Measurements from ENCODE around the gene NRXN3. TPM values are rescaled to one million over a fixed set of nuclear protein-coding genes. Genes with fewer than 3 reads are reported as not detected.

NRXN3 gene
- total RNA-seq, 1 experiment from 2014 or later = 1.1 TPM

- no peaks in the 10 kb centered on the region for H3K36me3 ChIP-seq (ENCODE audit: low read depth, low read length)
- H2AFZ ChIP-seq (ENCODE audit: low read length) = no peak overlapping the region
- H3K27ac ChIP-seq (ENCODE audit: low read length) = no peak overlapping the region
- H3K27me3 ChIP-seq (ENCODE audit: low read length) = no peaks in the 10 kb centered on the region
- no peaks in the 10 kb centered on the region for H3F3A ChIP-seq (ENCODE audit: low read length, unreplicated experiment)
- no TSS peak for BruUV-seq (replicated peaks)
- H3K9ac ChIP-seq (ENCODE audit: low read length) = no peak overlapping the region
- no peaks in the 10 kb centered on the region for H3K79me2 ChIP-seq (ENCODE audit: low read length)
- no peak overlapping the region for H3K4me3 ChIP-seq (ENCODE audit: low read length)
- no peaks in the 10 kb centered on the region for H3K9me3 ChIP-seq (ENCODE audit: low read length)
- no peaks in the 10 kb centered on the region for H4K20me1 ChIP-seq (ENCODE audit: low read length)
- CTCF ChIA-PET = no interaction called here
- no peak; the same call in 1 of the 2 replicates for ATAC-seq
- POLR2A ChIA-PET (ENCODE audit: unreplicated experiment) = no interaction called here
- no peaks in the 10 kb centered on the region for H3K9me2 ChIP-seq (replicated peaks; ENCODE audit: low read length)
- intact Hi-C loops (cut with micrococcal nuclease) = loop anchor here (2.0 kb wide), 1 partner anchor 47 kb away; no protein-coding TSS in a partner anchor
- TF ChIP-seq EZH2phosphoT487 (IDR thresholded peaks at IDR 0.05; ENCODE audit: borderline replicate concordance, low read length) = no peak
- TF ChIP-seq CTCF (conservative IDR thresholded peaks at IDR 0.05; ENCODE audit: low read depth, low read length) = no peak
- no peak for TF ChIP-seq EZH2 (IDR thresholded peaks at IDR 0.05; ENCODE audit: low read length, unreplicated experiment)
- H3K4me1 ChIP-seq (ENCODE audit: insufficient read depth, low read length) = peaks cover 14% of the 10 kb centered on the region
- H3K4me2 ChIP-seq (ENCODE audit: low read length) = 0 out of 2 replicates have a peak overlapping the region, but pooled peaks have one; percentile 35
- no peak for DNase-seq
These were observed 1155.4 kb downstream of the NRXN3 start for GRCh38 chr14:79325557-79325956.

GRCh38 chr14:79328863-79329262 lies 1158.7 kb downstream of the NRXN3 start:
- H3F3A ChIP-seq (ENCODE audit: low read length, unreplicated experiment) = no peaks in the 10 kb centered on the region
- no peaks in the 10 kb centered on the region for H3K79me2 ChIP-seq (ENCODE audit: low read length)
- CTCF ChIA-PET = no interaction called here
- POLR2A ChIA-PET (ENCODE audit: unreplicated experiment) = no interaction called here
- DNase-seq (no peak), ATAC-seq (no peak)
- no peaks in the 10 kb centered on the region for H3K9me3 ChIP-seq (ENCODE audit: low read length)
- H3K4me3 ChIP-seq (ENCODE audit: low read length) = no peak overlapping the region
- TF ChIP-seq EZH2 (IDR thresholded peaks at IDR 0.05; ENCODE audit: low read length, unreplicated experiment) (no peak), EZH2phosphoT487 (IDR thresholded peaks at IDR 0.05; ENCODE audit: borderline replicate concordance, low read length) (no peak), CTCF (conservative IDR thresholded peaks at IDR 0.05; ENCODE audit: low read depth, low read length) (no peak)
- no TSS peak for BruUV-seq (replicated peaks)
- intact Hi-C loops (cut with micrococcal nuclease) = no loop called here
- H3K27ac ChIP-seq (ENCODE audit: low read length) = no peak overlapping the region
- H3K27me3 ChIP-seq (ENCODE audit: low read length) = no peaks in the 10 kb centered on the region
- H3K9ac ChIP-seq (ENCODE audit: low read length) = no peak overlapping the region
- peaks cover 14% of the 10 kb centered on the region for H3K4me1 ChIP-seq (ENCODE audit: insufficient read depth, low read length)
- no peaks in the 10 kb centered on the region for H3K36me3 ChIP-seq (ENCODE audit: low read depth, low read length)
- H4K20me1 ChIP-seq (ENCODE audit: low read length) = no peaks in the 10 kb centered on the region
- H3K9me2 ChIP-seq (replicated peaks; ENCODE audit: low read length) = no peaks in the 10 kb centered on the region
- H3K4me2 ChIP-seq (ENCODE audit: low read length) = no peak overlapping the region
- no peak overlapping the region for H2AFZ ChIP-seq (ENCODE audit: low read length)

GRCh38 chr14:79331830-79332229 lies 1161.7 kb downstream of the NRXN3 start:
- BruUV-seq (replicated peaks) = no TSS peak
- no peak overlapping the region for H3K9ac ChIP-seq (ENCODE audit: low read length)
- POLR2A ChIA-PET (ENCODE audit: unreplicated experiment) = no interaction called here
- H3K9me3 ChIP-seq (ENCODE audit: low read length) = no peaks in the 10 kb centered on the region
- DNase-seq (no peak), ATAC-seq (no peak)
- H3K36me3 ChIP-seq (ENCODE audit: low read depth, low read length) = no peaks in the 10 kb centered on the region
- H3K79me2 ChIP-seq (ENCODE audit: low read length) = no peaks in the 10 kb centered on the region
- no peaks in the 10 kb centered on the region for H3K9me2 ChIP-seq (replicated peaks; ENCODE audit: low read length)
- TF ChIP-seq EZH2 (IDR thresholded peaks at IDR 0.05; ENCODE audit: low read length, unreplicated experiment) = no peak
- TF ChIP-seq CTCF (conservative IDR thresholded peaks at IDR 0.05; ENCODE audit: low read depth, low read length) = no peak
- TF ChIP-seq EZH2phosphoT487 (IDR thresholded peaks at IDR 0.05; ENCODE audit: borderline replicate concordance, low read length) = no peak
- H2AFZ ChIP-seq (ENCODE audit: low read length) = no peak overlapping the region
- no peaks in the 10 kb centered on the region for H3F3A ChIP-seq (ENCODE audit: low read length, unreplicated experiment)
- no peaks in the 10 kb centered on the region for H3K4me1 ChIP-seq (ENCODE audit: insufficient read depth, low read length)
- CTCF ChIA-PET = no interaction called here
- no peak overlapping the region for H3K27ac ChIP-seq (ENCODE audit: low read length)
- H3K27me3 ChIP-seq (ENCODE audit: low read length) = no peaks in the 10 kb centered on the region
- intact Hi-C loops (cut with micrococcal nuclease) = no loop called here
- no peak overlapping the region for H3K4me3 ChIP-seq (ENCODE audit: low read length)
- H3K4me2 ChIP-seq (ENCODE audit: low read length) = no peak overlapping the region
- H4K20me1 ChIP-seq (ENCODE audit: low read length) = no peaks in the 10 kb centered on the region
